ENCODE results near the gene STK32A.

GRCh38 chr5:147348451-147348850 is 113.6 kb downstream of the STK32A start:
- TF ChIP-seq POLR2A (IDR thresholded peaks at IDR 0.05; ENCODE audit: low read length) (no peak), GATA1 (IDR thresholded peaks at IDR 0.05; ENCODE audit: low read depth, low read length) (no peak)

Measured in erythroblast (primary cell).